Calu3 (cell line): ENCODE results near the gene ADCY5. TPM values are rescaled to one million over a fixed set of nuclear protein-coding genes. Genes with fewer than 3 reads are reported as not detected.

Source experiments
- BruUV-seq: library from RNA; stranded (reverse); fragments of 400-500 nt; replicated peaks from 2 replicates; lab custom pipeline; 2021; lab: Mats Ljungman, UMichigan
- CTCF ChIA-PET: fragments of 300-600 bp; sonication (Branson Sonifier 250); formaldehyde crosslinking; loops from one replicate; lab custom pipeline; 2022; ENCODE audit warnings: antibody characterized with exemption; lab: Charles Lee
- DNase-seq: peaks from one replicate; pipeline ENCODE4 v3.0.0; 2022
- H3K27ac Mint-ChIP-seq: one replicate; pipeline ENCODE4 v1.8.0; 2022; ENCODE audit warnings: mixed read lengths; ENCODE audit not compliant: unreplicated experiment
- H3K27me3 Mint-ChIP-seq: one replicate; pipeline ENCODE4 v1.8.0; 2022; ENCODE audit warnings: mixed read lengths; ENCODE audit not compliant: unreplicated experiment
- H3K36me3 Mint-ChIP-seq: one replicate; pipeline ENCODE4 v1.8.0; 2022; ENCODE audit warnings: mild to moderate bottlenecking, moderate library complexity, mixed read lengths; ENCODE audit not compliant: insufficient read depth, unreplicated experiment
- H3K4me1 Mint-ChIP-seq: one replicate; pipeline ENCODE4 v1.8.0; 2022; ENCODE audit warnings: mild to moderate bottlenecking, low read depth, mixed read lengths; ENCODE audit not compliant: unreplicated experiment
- H3K4me3 Mint-ChIP-seq: one replicate; pipeline ENCODE4 v1.8.0; 2022; ENCODE audit warnings: mild to moderate bottlenecking, low read depth, moderate library complexity, mixed read lengths; ENCODE audit not compliant: unreplicated experiment
- H3K9me3 Mint-ChIP-seq: one replicate; pipeline ENCODE4 v1.8.0; 2022; ENCODE audit warnings: low read depth, mixed read lengths; ENCODE audit not compliant: unreplicated experiment
- CTCF ChIP-seq: fragments of 200-600 bp; IDR thresholded peaks from one replicate; pipeline ENCODE4 v1.8.0; 2022; ENCODE audit warnings: antibody characterized with exemption; ENCODE audit not compliant: unreplicated experiment
- intact Hi-C: fragments of 100-400 bp; cut with micrococcal nuclease; formaldehyde crosslinking; loops from one replicate; pipeline ENCODE4 v1.10.0; 2022; ENCODE audit not compliant: unreplicated experiment
- total RNA-seq: library from RNA; stranded (reverse); gene quantifications from 2 replicates; pipeline ENCODE4 v1.2.3, GENCODE V29; 2022

The ADCY5 gene
- total RNA-seq, 1 experiment from 2014 or later: 2.5 TPM

GRCh38 chr3:123431007-123431657 is 17.8 kb downstream of the ADCY5 start:
- no peak overlapping the region for H3K27ac Mint-ChIP-seq
- no peak for DNase-seq
- no peaks in the 10 kb centered on the region for H3K4me1 Mint-ChIP-seq
- CTCF ChIA-PET: no interaction called here
- H3K36me3 Mint-ChIP-seq: no peaks in the 10 kb centered on the region
- no peaks in the 10 kb centered on the region for H3K9me3 Mint-ChIP-seq
- no peak for TF ChIP-seq CTCF
- peaks cover 38% of the 10 kb centered on the region for H3K27me3 Mint-ChIP-seq
- no TSS peak for BruUV-seq
- intact Hi-C loops: no loop called here
- no peak overlapping the region for H3K4me3 Mint-ChIP-seq

GRCh38 chr3:123430266-123430665 is 18.6 kb downstream of the ADCY5 start:
- DNase-seq: no peak
- Mint-ChIP-seq H3K4me1 (no peaks in the 10 kb centered on the region), H3K27ac (no peak overlapping the region), H3K27me3 (peaks cover 38% of the 10 kb centered on the region), H3K4me3 (no peak overlapping the region), H3K9me3 (no peaks in the 10 kb centered on the region), H3K36me3 (no peaks in the 10 kb centered on the region)
- no TSS peak for BruUV-seq
- intact Hi-C loops: no loop called here
- no peak for TF ChIP-seq CTCF
- CTCF ChIA-PET: no interaction called here

GRCh38 chr3:123429362-123430125 is 19.3 kb downstream of the ADCY5 start:
- no peak for TF ChIP-seq CTCF
- peaks cover 38% of the 10 kb centered on the region for H3K27me3 Mint-ChIP-seq
- H3K9me3 Mint-ChIP-seq: no peaks in the 10 kb centered on the region
- H3K4me3 Mint-ChIP-seq: no peak overlapping the region
- BruUV-seq: no TSS peak
- no peak overlapping the region for H3K27ac Mint-ChIP-seq
- H3K36me3 Mint-ChIP-seq: no peaks in the 10 kb centered on the region
- no peaks in the 10 kb centered on the region for H3K4me1 Mint-ChIP-seq
- DNase-seq: no peak
- intact Hi-C loops: no loop called here
- CTCF ChIA-PET: interaction anchor here (0.5 kb wide), 1 partner anchor 12 kb away, joined by 6 read pairs; no protein-coding TSS in a partner anchor

- no peak overlapping the region for H3K27ac Mint-ChIP-seq
- no peak for TF ChIP-seq CTCF
- CTCF ChIA-PET: interaction anchor here (0.6 kb wide), 1 partner anchor 42 kb away, joined by 3 read pairs; no protein-coding TSS in a partner anchor
- no peaks in the 10 kb centered on the region for H3K9me3 Mint-ChIP-seq
- no peaks in the 10 kb centered on the region for H3K36me3 Mint-ChIP-seq
- H3K4me3 Mint-ChIP-seq: no peak overlapping the region
- peaks cover 47% of the 10 kb centered on the region for H3K27me3 Mint-ChIP-seq
- DNase-seq: no peak
- intact Hi-C loops: no loop called here
- no TSS peak for BruUV-seq
- H3K4me1 Mint-ChIP-seq: peaks cover under 1% of the 10 kb centered on the region
Measured at GRCh38 chr3:123424999-123425712, 23.7 kb downstream of the ADCY5 start.
